IMR-90 (cell line): ENCODE data around the gene CT45A8. TPM values are rescaled to one million over a fixed set of nuclear protein-coding genes. Genes with fewer than 3 reads are reported as not detected.
"Not testable (repeated sequence)": the region's sequence is repeated elsewhere in the genome, so short reads cannot be mapped to it uniquely, and the experiment has no call there.

Experiments used
- ATAC-seq: fragments of 200-7000 bp; cut with Tn5 transposase; 2 replicates; pipeline ENCODE4 v1.9.1; 2020; ENCODE audit warnings: low read depth, mild to moderate bottlenecking, moderate library complexity
- BruUV-seq: library from RNA; stranded (reverse); fragments of 400-500 nt; replicated peaks from 2 replicates; lab custom pipeline; 2021; lab: Mats Ljungman, UMichigan
- CTCF ChIA-PET: fragments of 300-600 bp; formaldehyde crosslinking; extraction: SDS; loops from one replicate; lab custom pipeline; 2021; ENCODE audit warnings: antibody characterized with exemption; lab: Yijun Ruan, JAX
- POLR2A ChIA-PET: fragments of 300-600 bp; sonication (Branson Sonifier 250); formaldehyde crosslinking; loops from one replicate; lab custom pipeline; 2022; ENCODE audit warnings: antibody characterized with exemption; ENCODE audit not compliant: unreplicated experiment; lab: Charles Lee
- DNase-seq: peaks from one replicate; pipeline ENCODE4 v3.0.0; 2013
- H2AFZ ChIP-seq: replicated peaks from 2 replicates; pipeline ENCODE3; 2013; ENCODE audit warnings: low read length, mild to moderate bottlenecking; ENCODE audit not compliant: poor library complexity
- H2AK5ac ChIP-seq: 2 replicates; pipeline ENCODE4 v1.6.1; 2013; ENCODE audit warnings: low read depth, low read length, inconsistent platforms
- H2AK9ac ChIP-seq: replicated peaks from 2 replicates; pipeline ENCODE3; 2013; ENCODE audit warnings: mild to moderate bottlenecking, low read depth, low read length, moderate library complexity; ENCODE audit not compliant: poor library complexity
- H2BK120ac ChIP-seq: 2 replicates; pipeline ENCODE4 v1.6.1; 2013; ENCODE audit warnings: low read depth, low read length, inconsistent platforms
- H2BK15ac ChIP-seq: 3 replicates; pipeline ENCODE4 v1.6.1; 2013; ENCODE audit warnings: low read depth, low read length, inconsistent platforms
- H2BK20ac ChIP-seq: 2 replicates; pipeline ENCODE4 v1.6.1; 2013; ENCODE audit warnings: low read depth, mild to moderate bottlenecking, inconsistent platforms, low read length, moderate library complexity
- H2BK5ac ChIP-seq: 2 replicates; pipeline ENCODE4 v1.6.1; 2013; ENCODE audit warnings: mild to moderate bottlenecking, low read depth, low read length, inconsistent platforms; ENCODE audit not compliant: poor library complexity, severe bottlenecking
- H3K14ac ChIP-seq: replicated peaks from 2 replicates; pipeline ENCODE4 v1.6.1; 2013; ENCODE audit warnings: low read depth, low read length, inconsistent platforms
- H3K18ac ChIP-seq: 2 replicates; pipeline ENCODE4 v1.6.1; 2013; ENCODE audit warnings: low read depth, low read length, control low read depth
- H3K23ac ChIP-seq: 2 replicates; pipeline ENCODE4 v1.6.1; 2013; ENCODE audit warnings: low read depth, low read length, inconsistent platforms
- H3K27ac ChIP-seq: 2 replicates; pipeline ENCODE4 v1.5.1; 2013; ENCODE audit warnings: mild to moderate bottlenecking, control low read depth, low read length; ENCODE audit not compliant: insufficient read depth
- H3K27me3 ChIP-seq: 2 replicates; pipeline ENCODE4 v1.6.1; 2013; ENCODE audit warnings: low read length; ENCODE audit not compliant: control insufficient read depth, insufficient read depth
- H3K36me3 ChIP-seq: 2 replicates; pipeline ENCODE4 v1.6.1; 2013; ENCODE audit warnings: low read length, mixed read lengths; ENCODE audit not compliant: control insufficient read depth, insufficient read depth
- H3K4ac ChIP-seq: 2 replicates; pipeline ENCODE4 v1.6.1; 2013; ENCODE audit warnings: low read depth, low read length, inconsistent platforms
- H3K4me1 ChIP-seq: 2 replicates; pipeline ENCODE4 v1.6.1; 2013; ENCODE audit warnings: low read length, mixed read lengths; ENCODE audit not compliant: control insufficient read depth, insufficient read depth
- H3K4me2 ChIP-seq: 2 replicates; pipeline ENCODE4 v1.6.1; 2013; ENCODE audit warnings: low read depth, mild to moderate bottlenecking, control low read depth, low read length, moderate library complexity
- H3K4me3 ChIP-seq: 2 replicates; pipeline ENCODE4 v1.5.1; 2013; ENCODE audit warnings: low read depth, mild to moderate bottlenecking, control low read depth, low read length, moderate library complexity; ENCODE audit not compliant: insufficient read depth
- H3K56ac ChIP-seq: 2 replicates; pipeline ENCODE4 v1.6.1; 2013; ENCODE audit warnings: low read length, inconsistent platforms; ENCODE audit not compliant: insufficient read depth; ENCODE audit errors: extremely low read depth
- H3K79me1 ChIP-seq, 2 experiments: 2 replicates each; pipeline ENCODE4 v1.6.1; 2013; ENCODE audit warnings: low read length in 2 of 2, inconsistent platforms in 1 of 2, low read depth in 1 of 2
- H3K9ac ChIP-seq: 2 replicates; pipeline ENCODE4 v1.6.1; 2013; ENCODE audit warnings: low read depth, low read length, control low read depth
- H3K9me1 ChIP-seq: 2 replicates; pipeline ENCODE4 v1.6.1; 2013; ENCODE audit warnings: low read length, inconsistent platforms; ENCODE audit not compliant: insufficient read depth
- H3K9me3 ChIP-seq: 2 replicates; pipeline ENCODE4 v1.6.1; 2013; ENCODE audit warnings: low read length; ENCODE audit not compliant: control insufficient read depth, insufficient read depth
- H4K20me1 ChIP-seq: 2 replicates; pipeline ENCODE4 v1.6.1; 2013; ENCODE audit warnings: low read length, inconsistent platforms; ENCODE audit not compliant: insufficient read depth
- H4K5ac ChIP-seq: 2 replicates; pipeline ENCODE4 v1.6.1; 2013; ENCODE audit warnings: mild to moderate bottlenecking, low read depth, low read length, control low read depth
- H4K8ac ChIP-seq, 2 experiments: 2 replicates each; pipeline ENCODE4 v1.6.1; 2013; ENCODE audit warnings: low read depth in 2 of 2, low read length in 2 of 2, control low read depth in 1 of 2, inconsistent platforms in 1 of 2
- H4K91ac ChIP-seq: 2 replicates; pipeline ENCODE4 v1.6.1; 2013; ENCODE audit warnings: low read depth, low read length, inconsistent platforms; ENCODE audit not compliant: insufficient read depth
- WGBS, 2 experiments: methylation state at CpG; one replicate each; pipeline versions ENCODE4 v1.1.5 to v1.1.7; 2013; ENCODE audit warnings: missing lambda C conversion rate in 2 of 2; ENCODE audit not compliant: insufficient read length in 1 of 2; ENCODE audit errors: extremely low coverage in 2 of 2; 5-methylcytosine and 5-hydroxymethylcytosine counted together
- dilution Hi-C: fragments of 300-500 bp; cut with HindIII; formaldehyde crosslinking; loops from one replicate; pipeline ENCODE4 v1.14.3; 2018; ENCODE audit warnings: low sequenced_read_pairs; ENCODE audit not compliant: unreplicated experiment
- in situ Hi-C: fragments of 300-500 bp; cut with MboI; formaldehyde crosslinking; loops from 3 replicates; pipeline ENCODE4 v1.14.3; 2019; ENCODE audit warnings: low sequenced_read_pairs, inconsistent platforms, mixed read lengths
- intact Hi-C: fragments of 100-400 bp; cut with micrococcal nuclease; formaldehyde crosslinking; loops from 2 replicates; pipeline ENCODE4 v1.10.0; 2022
- polyA plus RNA-seq, 3 experiments: library from polyadenylated mRNA; depleted of rRNA; stranded (reverse); fragments of >200 nt; gene quantifications; 2 replicates each; pipeline ENCODE4 v1.2.3, GENCODE V29; 2012; ENCODE audit warnings: low replicate concordance in 1 of 3
- total RNA-seq: library from RNA; depleted of rRNA; stranded (reverse); fragments of >200 nt; gene quantifications from 2 replicates; pipeline ENCODE4 v1.2.3, GENCODE V29; 2012

Gene CT45A8
- total and polyA plus RNA-seq, 2 of the 4 experiments (the other 2 are of a cell fraction), result not detected

DNA sequence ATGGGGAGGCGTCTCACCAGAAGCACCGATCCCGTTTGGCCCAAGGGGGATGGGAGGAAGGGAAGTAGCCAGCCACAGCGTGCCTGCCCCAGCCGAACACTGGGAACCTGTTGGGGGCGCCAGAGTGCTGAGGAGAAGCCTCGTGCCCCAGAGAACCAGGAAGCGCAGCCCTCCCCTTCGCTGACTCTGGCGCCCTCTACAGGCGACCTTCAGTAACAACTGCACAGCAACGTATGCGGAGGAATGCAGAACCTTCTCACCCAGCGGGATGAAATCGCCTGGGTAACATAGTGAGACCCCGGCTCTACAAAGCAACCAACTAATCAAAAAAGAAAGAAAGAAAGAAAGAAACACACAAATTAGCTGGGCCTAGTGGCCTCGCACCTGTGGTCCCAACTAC lies 34.4 kb downstream of the CT45A8 start, which contains the start of gene CT45A2:
CT45A2 (minus strand) TSS at position 101 of the 400 bp plus-strand sequence. CDS start 3,747 bp downstream, outside the sequence.
- H3K4me3 ChIP-seq, H3K56ac ChIP-seq, H3K4me1 ChIP-seq, H2AK5ac ChIP-seq, intact Hi-C loops, DNase-seq, H4K5ac ChIP-seq, H2AFZ ChIP-seq, BruUV-seq, H3K79me1 ChIP-seq, H3K27ac ChIP-seq, H4K8ac ChIP-seq, H3K4ac ChIP-seq, in situ Hi-C loops, H2BK120ac ChIP-seq, H3K9me1 ChIP-seq, POLR2A ChIA-PET, H3K23ac ChIP-seq, H3K18ac ChIP-seq, H3K4me2 ChIP-seq, H3K27me3 ChIP-seq, H3K9ac ChIP-seq, H4K91ac ChIP-seq, ATAC-seq, H2AK9ac ChIP-seq, dilution Hi-C loops, CTCF ChIA-PET, H3K14ac ChIP-seq, H3K36me3 ChIP-seq, H2BK20ac ChIP-seq, H2BK5ac ChIP-seq, H4K20me1 ChIP-seq, H3K9me3 ChIP-seq, H2BK15ac ChIP-seq: not testable (repeated sequence)
- WGBS, 2 experiments, result no CpG with 5 or more reads among the region's 17 CpGs

DNA sequence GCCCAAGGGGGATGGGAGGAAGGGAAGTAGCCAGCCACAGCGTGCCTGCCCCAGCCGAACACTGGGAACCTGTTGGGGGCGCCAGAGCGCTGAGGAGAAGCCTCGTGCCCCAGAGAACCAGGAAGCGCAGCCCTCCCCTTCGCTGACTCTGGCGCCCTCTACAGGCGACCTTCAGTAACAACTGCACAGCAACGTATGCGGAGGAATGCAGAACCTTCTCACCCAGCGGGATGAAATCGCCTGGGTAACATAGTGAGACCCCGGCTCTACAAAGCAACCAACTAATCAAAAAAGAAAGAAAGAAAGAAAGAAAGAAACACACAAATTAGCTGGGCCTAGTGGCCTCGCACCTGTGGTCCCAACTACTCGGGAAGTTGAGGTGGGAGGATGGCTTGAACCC lies 51.7 kb downstream of the CT45A8 start, which contains the start of gene CT45A6:
CT45A6 (minus strand) TSS at position 101 of the 400 bp plus-strand sequence. CDS start 3,794 bp downstream, outside the sequence.
- H2AK5ac ChIP-seq, H3K9me3 ChIP-seq, H3K4me2 ChIP-seq, H3K18ac ChIP-seq, H2AK9ac ChIP-seq, H4K8ac ChIP-seq, H3K27ac ChIP-seq, DNase-seq, H3K9ac ChIP-seq, ATAC-seq, H3K56ac ChIP-seq, H2BK15ac ChIP-seq, POLR2A ChIA-PET, H3K36me3 ChIP-seq, H3K4me3 ChIP-seq, H2BK20ac ChIP-seq, H4K20me1 ChIP-seq, dilution Hi-C loops, H3K27me3 ChIP-seq, H3K23ac ChIP-seq, in situ Hi-C loops, H3K4me1 ChIP-seq, H3K9me1 ChIP-seq, CTCF ChIA-PET, H2BK5ac ChIP-seq, H2AFZ ChIP-seq, intact Hi-C loops, H3K4ac ChIP-seq, BruUV-seq, H4K91ac ChIP-seq, H3K14ac ChIP-seq, H4K5ac ChIP-seq, H2BK120ac ChIP-seq, H3K79me1 ChIP-seq: not testable (repeated sequence)
- WGBS, 2 experiments, result no CpG with 5 or more reads among the region's 16 CpGs
